Heart left ventricle (tissue), 16 donors: ENCODE results near the gene PTTG1IP. TPM values are rescaled to one million over a fixed set of nuclear protein-coding genes. Genes with fewer than 3 reads are reported as not detected.
"Not testable (repeated sequence)": the region's sequence is repeated elsewhere in the genome, so short reads cannot be mapped to it uniquely, and the experiment has no call there.

Source experiments
- ATAC-seq, 4 donors: fragments of 200-7000 bp; cut with Tn5 transposase; one replicate each; pipeline ENCODE4 v1.9.1; 2020 to 2022; ENCODE audit warnings: moderate library complexity in 4 of 4, mild to moderate bottlenecking in 3 of 4, moderate number of reproducible peaks in 1 of 4
- DNase-seq, 5 donors: peaks; one replicate each; pipeline ENCODE4 v3.0.0-alpha.2; 2020
- H3K27ac ChIP-seq, 12 donors: fragments of 200-600 bp; sonication (generic) in 4 of 12; one replicate each; pipeline versions ENCODE4 v1.5.0 to v1.8.0; 2016 to 2022; ENCODE audit warnings: mild to moderate bottlenecking in 2 of 12
- H3K27me3 ChIP-seq, 9 donors: fragments of 200-600 bp; sonication (generic) in 2 of 9; one replicate each; pipeline versions ENCODE4 v1.5.1 to v1.8.0; 2016 to 2022; ENCODE audit warnings: mild to moderate bottlenecking in 3 of 9
- H3K36me3 ChIP-seq, 9 donors: fragments of 200-600 bp; sonication (generic) in 2 of 9; one replicate each; pipeline versions ENCODE4 v1.5.0 to v1.8.0; 2018 to 2022; ENCODE audit warnings: mild to moderate bottlenecking in 2 of 9
- H3K4me1 ChIP-seq, 12 donors: fragments of 200-600 bp; sonication (generic) in 4 of 12; one replicate each; pipeline versions ENCODE4 v1.5.0 to v1.8.0; 2016 to 2022; ENCODE audit warnings: mild to moderate bottlenecking in 3 of 12
- H3K4me3 ChIP-seq, 12 donors: fragments of 200-600 bp; sonication (generic) in 4 of 12; one replicate each; pipeline versions ENCODE4 v1.5.0 to v1.8.0; 2017 to 2022; ENCODE audit warnings: mild to moderate bottlenecking in 9 of 12, moderate library complexity in 4 of 12
- H3K9me3 ChIP-seq, 12 donors: fragments of 200-600 bp; sonication (generic) in 4 of 12; one replicate each; pipeline versions ENCODE4 v1.5.0 to v1.8.0; 2016 to 2022; ENCODE audit warnings: mild to moderate bottlenecking in 1 of 12
- POLR2A ChIP-seq, 2 donors: fragments of 450-650 bp; IDR thresholded peaks; one replicate each; pipeline ENCODE4 v1.6.1; 2017; ENCODE audit warnings: antibody characterized with exemption in 2 of 2, mild to moderate bottlenecking in 2 of 2, moderate library complexity in 2 of 2
- WGBS, 4 donors: extraction: QIAGEN DNeasy Blood & Tissue Kit in 2 of 4; methylation state at CpG; one replicate each; pipeline versions ENCODE4 v1.1.5 to v1.1.7; 2013 to 2018; 5-methylcytosine and 5-hydroxymethylcytosine counted together
- intact Hi-C, 10 donors: fragments of 100-400 bp; cut with DNase I; formaldehyde crosslinking; loops; one replicate each; pipeline versions ENCODE4 v1.11.1 to v1.14.2; 2022
- polyA plus RNA-seq, 2 donors: library from polyadenylated mRNA; stranded (reverse); fragments of 200-250 nt; gene quantifications; one replicate each; pipeline ENCODE4 v1.2.3, GENCODE V29; 2013
- total RNA-seq, 9 donors: library from RNA; depleted of rRNA in 2 of 9; stranded (reverse); fragments of >200 nt in 2 of 9; fragmentation: NEBNext Ultra II Directional in 3 of 9; extraction: Animal tissue kit (Norgen Biotek cat#: 25700) in 3 of 9; gene quantifications; one replicate each; pipeline versions ENCODE4 v1.1.0 to v1.2.4, GENCODE V29; 2016 to 2023
- TF ChIP-seq, protein P1 (sequence below), 12 donors: fragments of 200-600 bp; sonication (generic) in 4 of 12; IDR thresholded peaks; one replicate each; pipeline versions ENCODE4 v1.5.0 to v1.8.0; 2018 to 2022; ENCODE audit warnings: antibody characterized with exemption in 12 of 12, mild to moderate bottlenecking in 5 of 12
- donor health status: ischemic (EF 13 %, LVEDD 7.1; RV severe dilation, severe dysfunction).
- donor health status: healthy with polysubstance abuse.
- donor health status: DM: no; HTN: yes; CAD: no.
- donor health status: DM: no; HTN: no; CAD: no.
- donor health status: ischemic (EF 25% LVEDD 6.9; RV normal size, moderate dysfunction).
- donor health status: ischemic (EF 25% LVEDD 5.7; RV mildly dilated, moderate dysfunction).
- donor health status: healthy.
- donor health status: DM: yes; HTN: yes; CAD: no.
- donor health status: ischemic (EF 35%, LVEDD 5.7; RV mildly dilated, moderate dysfunction).
- donor health status: nonischemic (EF 11% LVEDD 7.7; RV severe dilation, severe dysfunction).
- donor health status: DM: yes; HTN: yes; CAD: no.
- donor health status: PGD.
- donor health status: ischemic (EF 29% LVEDD 5.4; RV normal size, mild dysfunction).
- donor health status: nonischemic (EF 23%, LVEDD 6.1; RV moderate dilation, normal function).

Gene PTTG1IP
- total and polyA plus RNA-seq, 11 donors, result 126 to 319 (median 172) TPM

DNA sequence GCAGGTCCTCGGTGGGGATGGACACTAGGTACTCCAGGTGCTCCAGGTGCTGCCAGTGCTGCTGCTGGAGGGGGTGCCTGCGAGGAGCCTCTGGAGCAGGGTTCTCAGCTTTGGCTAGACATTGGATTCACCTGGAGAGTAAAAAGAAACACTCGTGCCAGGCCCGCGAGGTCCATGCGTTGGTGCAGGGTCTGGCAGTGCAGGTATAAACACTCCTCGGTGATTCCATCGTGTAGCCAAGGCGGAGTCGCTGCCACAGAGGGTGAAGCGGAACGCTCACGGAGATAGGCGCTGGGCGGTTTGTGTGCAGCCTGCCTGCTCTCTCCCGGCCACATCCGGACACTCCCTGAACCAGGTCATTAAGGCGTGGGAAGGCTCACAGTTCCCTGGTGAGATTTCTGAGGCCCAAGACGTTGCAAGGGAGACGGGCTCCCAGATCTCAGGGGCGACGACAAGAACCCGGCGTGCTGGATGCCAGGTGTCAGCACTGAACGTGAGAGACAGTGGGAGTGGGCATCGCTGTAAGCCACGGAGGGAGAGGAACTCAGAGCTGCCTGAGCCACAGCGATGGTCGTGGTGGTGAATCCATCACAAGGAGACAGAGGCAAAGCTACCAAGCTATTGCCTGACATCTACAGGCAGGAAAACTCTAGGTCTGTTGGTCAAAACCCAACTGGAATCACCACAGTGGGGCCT is 38.4 kb downstream of the PTTG1IP start:
- no peaks in the 10 kb centered on the region for H3K9me3 ChIP-seq
- H3K27ac ChIP-seq, result no peak overlapping the region
- WGBS, 4 donors, result 82 to 88% (median 85%) methylated on average over 29 of the region's 29 CpGs
- H3K4me1 ChIP-seq, result peaks cover 0 to 8% (median 5%) of the 10 kb centered on the region in 12 donors
- DNase-seq, result no peak
- H3K27me3 ChIP-seq, result no peaks in the 10 kb centered on the region
- no peak for ATAC-seq
- no peaks in the 10 kb centered on the region for H3K36me3 ChIP-seq
- intact Hi-C loops, result no loop called here
- H3K4me3 ChIP-seq, result no peak overlapping the region
- TF ChIP-seq POLR2A (IDR thresholded peaks at IDR 0.05), result no peak
- TF ChIP-seq, protein P1, sequence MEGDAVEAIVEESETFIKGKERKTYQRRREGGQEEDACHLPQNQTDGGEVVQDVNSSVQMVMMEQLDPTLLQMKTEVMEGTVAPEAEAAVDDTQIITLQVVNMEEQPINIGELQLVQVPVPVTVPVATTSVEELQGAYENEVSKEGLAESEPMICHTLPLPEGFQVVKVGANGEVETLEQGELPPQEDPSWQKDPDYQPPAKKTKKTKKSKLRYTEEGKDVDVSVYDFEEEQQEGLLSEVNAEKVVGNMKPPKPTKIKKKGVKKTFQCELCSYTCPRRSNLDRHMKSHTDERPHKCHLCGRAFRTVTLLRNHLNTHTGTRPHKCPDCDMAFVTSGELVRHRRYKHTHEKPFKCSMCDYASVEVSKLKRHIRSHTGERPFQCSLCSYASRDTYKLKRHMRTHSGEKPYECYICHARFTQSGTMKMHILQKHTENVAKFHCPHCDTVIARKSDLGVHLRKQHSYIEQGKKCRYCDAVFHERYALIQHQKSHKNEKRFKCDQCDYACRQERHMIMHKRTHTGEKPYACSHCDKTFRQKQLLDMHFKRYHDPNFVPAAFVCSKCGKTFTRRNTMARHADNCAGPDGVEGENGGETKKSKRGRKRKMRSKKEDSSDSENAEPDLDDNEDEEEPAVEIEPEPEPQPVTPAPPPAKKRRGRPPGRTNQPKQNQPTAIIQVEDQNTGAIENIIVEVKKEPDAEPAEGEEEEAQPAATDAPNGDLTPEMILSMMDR (IDR thresholded peaks at IDR 0.05), result no peak

DNA sequence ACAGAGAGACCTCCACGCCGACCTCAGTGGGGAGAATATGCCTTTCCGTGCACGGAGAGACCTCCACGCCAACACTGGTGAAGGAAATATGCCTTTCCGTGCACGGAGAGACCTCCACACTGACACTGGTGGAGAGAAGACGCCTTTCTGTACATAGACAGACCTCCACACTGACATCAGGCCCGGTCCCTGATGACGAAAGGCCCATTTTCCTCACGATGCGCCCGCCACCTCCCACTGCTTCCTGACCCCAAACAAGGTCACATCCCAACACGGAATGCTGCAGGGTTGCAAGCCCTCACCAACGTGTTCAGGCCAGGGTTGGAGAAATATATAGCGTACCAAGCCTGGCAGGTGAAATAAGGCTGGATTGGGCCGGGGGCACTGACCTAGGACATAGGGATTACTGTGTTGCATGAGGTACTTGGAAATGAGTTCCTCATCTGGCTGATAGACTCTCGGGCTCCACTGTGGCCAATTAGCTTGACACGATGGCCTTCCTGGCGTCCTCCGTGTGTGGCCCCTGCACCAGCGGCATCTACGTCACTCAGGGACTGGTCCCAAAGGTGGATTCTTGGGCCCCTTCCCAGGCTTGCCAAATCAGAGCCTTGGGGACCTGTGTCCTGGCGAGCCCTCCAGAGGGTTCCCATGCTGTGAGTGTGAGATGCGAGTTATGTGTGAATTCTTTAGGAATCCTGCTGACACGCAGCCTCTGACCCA is 39.1 kb downstream of the PTTG1IP start:
- H3K4me1 ChIP-seq, result peaks cover 0 to 8% (median 5%) of the 10 kb centered on the region in 12 donors

GRCh38 chr21:44833663-44834062 is 39.8 kb downstream of the PTTG1IP start:
- WGBS, 4 donors, result 82 to 89% (median 86%) methylated on average over 5 of the region's 5 CpGs
- H3K9me3 ChIP-seq, result peaks cover 0 to 6% (median 3%) of the 10 kb centered on the region in 12 donors
- no peak overlapping the region for H3K27ac ChIP-seq
- no peaks in the 10 kb centered on the region for H3K36me3 ChIP-seq
- TF ChIP-seq, protein P1 (IDR thresholded peaks at IDR 0.05), result no peak
- no peak for TF ChIP-seq POLR2A (IDR thresholded peaks at IDR 0.05)
- DNase-seq (no peak), ATAC-seq (no peak)
- no peak overlapping the region for H3K4me3 ChIP-seq
- H3K27me3 ChIP-seq, result no peaks in the 10 kb centered on the region
- H3K4me1 ChIP-seq, result peaks cover 0 to 8% (median 5%) of the 10 kb centered on the region in 12 donors
- intact Hi-C loops, result no loop called here

More for the DNA sequence above, 39.1 kb downstream of the PTTG1IP start:
- H3K27me3 ChIP-seq, result no peaks in the 10 kb centered on the region
- ATAC-seq, result no peak
- H3K36me3 ChIP-seq, result no peaks in the 10 kb centered on the region
- H3K4me3 ChIP-seq, result no peak overlapping the region
- H3K9me3 ChIP-seq, result no peaks in the 10 kb centered on the region
- intact Hi-C loops, result no loop called here
- no peak for TF ChIP-seq POLR2A (IDR thresholded peaks at IDR 0.05)
- TF ChIP-seq, protein P1 (IDR thresholded peaks at IDR 0.05), result no peak
- 80 to 87% (median 86%) methylated on average over 26 of the region's 26 CpGs for WGBS, 4 donors
- no peak for DNase-seq
- H3K27ac ChIP-seq, result no peak overlapping the region

DNA sequence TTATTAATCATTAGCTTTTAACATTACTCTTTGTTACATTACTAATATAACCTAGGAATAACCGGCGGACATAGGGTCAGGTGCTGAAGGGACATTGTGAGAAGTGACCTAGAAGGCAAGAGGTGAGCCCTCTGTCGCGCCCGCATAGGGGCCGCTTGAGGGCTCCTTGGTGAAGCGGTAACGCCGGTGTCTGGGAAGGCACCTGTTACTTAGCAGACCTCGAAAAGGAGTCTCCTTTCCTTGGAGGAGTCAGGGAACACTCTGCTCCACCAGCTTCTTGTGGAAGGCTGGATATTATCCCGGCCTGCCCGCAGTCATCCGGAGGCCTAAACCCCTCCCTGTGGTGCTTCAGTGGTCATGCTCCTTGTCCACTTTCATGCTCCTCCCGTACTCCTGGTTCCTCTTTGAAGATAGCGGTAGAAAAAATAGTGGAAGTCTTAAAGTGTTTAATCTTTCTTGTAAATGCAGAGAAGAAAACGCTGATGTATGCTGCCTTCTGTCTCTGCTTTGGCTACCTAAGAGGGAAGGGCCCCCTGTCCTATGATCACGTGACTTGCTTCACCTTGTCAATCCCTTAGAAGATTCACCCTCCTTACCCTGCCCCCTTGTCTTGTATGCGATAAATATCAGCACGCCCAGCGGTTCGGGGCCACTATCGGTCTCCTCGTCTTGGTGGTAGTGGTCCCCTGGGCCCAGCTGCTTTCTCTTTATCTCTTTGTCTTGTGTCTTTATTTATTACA is 40.8 kb downstream of the PTTG1IP start:
- H3K36me3 ChIP-seq, H3K4me3 ChIP-seq, intact Hi-C loops, H3K27ac ChIP-seq, ATAC-seq, H3K27me3 ChIP-seq, DNase-seq, H3K4me1 ChIP-seq: not testable (repeated sequence)
- WGBS, 4 donors, result 87 to 90% (median 89%) methylated on average over 22 to 23 of the region's 23 CpGs
- H3K9me3 ChIP-seq, result peaks cover 0 to 16% (median 10%) of the 10 kb centered on the region in 12 donors
